RPMI8226 (cell line): ENCODE data around the gene UGT2A1.

ENCODE experiments used
- DNase-seq: peaks from one replicate; pipeline ENCODE4 v3.0.0-alpha.2; 2015

Gene UGT2A1

GRCh38 chr4:69584135-69584534 is 68.9 kb downstream of the UGT2A1 start:
- DNase-seq: no peak

GRCh38 chr4:69583543-69583942 is 69.5 kb downstream of the UGT2A1 start:
- no peak for DNase-seq

GRCh38 chr4:69577245-69577644 is 75.8 kb downstream of the UGT2A1 start:
- DNase-seq: no peak

- no peak for DNase-seq
Observed at GRCh38 chr4:69576251-69576877, 76.7 kb downstream of the UGT2A1 start.

- DNase-seq: no peak
Observed at GRCh38 chr4:69568787-69569186, 84.3 kb downstream of the UGT2A1 start.

GRCh38 chr4:69563424-69563823 is 89.6 kb downstream of the UGT2A1 start:
- DNase-seq: no peak

- no peak for DNase-seq
Observed at GRCh38 chr4:69549651-69550050, 103.4 kb downstream of the UGT2A1 start.

- DNase-seq: no peak
Observed at GRCh38 chr4:69546134-69546765, 106.8 kb downstream of the UGT2A1 start.
